MM.1S (cell line): ENCODE measurements around the gene NKG7.

Experiments
- DNase-seq: peaks from one replicate; pipeline ENCODE4 v3.0.0-alpha.2; 2015
- H2AFZ ChIP-seq: fragments of 300-600 bp; sonication (generic); 2 replicates; pipeline ENCODE4 v1.6.0; 2016; ENCODE audit warnings: antibody characterized with exemption, low read length
- H3F3A ChIP-seq: fragments of 300-600 bp; sonication (generic); 2 replicates; pipeline ENCODE4 v1.6.1; 2016; ENCODE audit warnings: mild to moderate bottlenecking, antibody characterized with exemption, low read length, moderate library complexity, mixed read lengths; ENCODE audit not compliant: insufficient read depth
- H3K27ac ChIP-seq: fragments of 300-600 bp; sonication (generic); 2 replicates; pipeline ENCODE4 v1.5.1; 2016; ENCODE audit warnings: mild to moderate bottlenecking, low read length
- H3K27me3 ChIP-seq: fragments of 300-600 bp; sonication (generic); replicated peaks from 2 replicates; pipeline ENCODE4 v1.6.0; 2016; ENCODE audit warnings: low read length; ENCODE audit not compliant: insufficient read depth
- H3K36me3 ChIP-seq: fragments of 300-600 bp; sonication (generic); replicated peaks from 2 replicates; pipeline ENCODE4 v1.6.1; 2016; ENCODE audit warnings: mild to moderate bottlenecking, low read length, mixed read lengths; ENCODE audit not compliant: insufficient read depth
- H3K4me1 ChIP-seq: fragments of 300-600 bp; sonication (generic); 2 replicates; pipeline ENCODE4 v1.6.1; 2016; ENCODE audit warnings: low read length, mixed read lengths
- H3K4me2 ChIP-seq: fragments of 300-600 bp; sonication (generic); 2 replicates; pipeline ENCODE4 v1.6.0; 2016; ENCODE audit warnings: low read depth, low read length
- H3K4me3 ChIP-seq: fragments of 300-600 bp; sonication (generic); 2 replicates; pipeline ENCODE4 v1.5.1; 2016; ENCODE audit warnings: low read length, mixed read lengths
- H3K79me2 ChIP-seq: fragments of 300-600 bp; sonication (generic); 2 replicates; pipeline ENCODE4 v1.6.1; 2016; ENCODE audit warnings: mixed run types, low read length, mixed read lengths
- H3K9ac ChIP-seq: fragments of 300-600 bp; sonication (generic); 2 replicates; pipeline ENCODE4 v1.6.1; 2016; ENCODE audit warnings: low read length, mixed read lengths
- H3K9me2 ChIP-seq: fragments of 300-600 bp; sonication (generic); replicated peaks from 2 replicates; pipeline ENCODE4 v1.6.1; 2016; ENCODE audit warnings: mild to moderate bottlenecking, low read length, mixed read lengths; ENCODE audit not compliant: insufficient read depth
- H3K9me3 ChIP-seq: fragments of 300-600 bp; sonication (generic); replicated peaks from 2 replicates; pipeline ENCODE4 v1.6.1; 2016; ENCODE audit warnings: mild to moderate bottlenecking, low read length, mixed read lengths; ENCODE audit not compliant: insufficient read depth
- H4K20me1 ChIP-seq: fragments of 300-600 bp; sonication (generic); 2 replicates; pipeline ENCODE4 v1.6.1; 2016; ENCODE audit warnings: mild to moderate bottlenecking, low read length, moderate library complexity, mixed read lengths; ENCODE audit not compliant: insufficient read depth
- EZH2 ChIP-seq: fragments of 300-600 bp; sonication (generic); optimal IDR thresholded peaks from 2 replicates; pipeline ENCODE3; 2017; ENCODE audit warnings: low read depth, mild to moderate bottlenecking, antibody characterized with exemption, low read length, mixed read lengths
- EZH2phosphoT487 ChIP-seq: fragments of 300-600 bp; sonication (generic); IDR thresholded peaks from 2 replicates; pipeline ENCODE4 v1.6.1; 2018; ENCODE audit warnings: antibody characterized with exemption, low read length
- TF ChIP-seq, protein P1 (sequence below): fragments of 300-600 bp; sonication (generic); IDR thresholded peaks from 2 replicates; pipeline ENCODE4 v1.5.1; 2016; ENCODE audit warnings: antibody characterized with exemption, low read length, mixed read lengths

Gene NKG7

GRCh38 chr19:51382004-51382403, 9.6 kb upstream of the NKG7 start:
- H3K9ac ChIP-seq = no peak overlapping the region
- no peak overlapping the region for H2AFZ ChIP-seq
- no peaks in the 10 kb centered on the region for H3F3A ChIP-seq
- no peak for DNase-seq
- no peaks in the 10 kb centered on the region for H4K20me1 ChIP-seq
- no peak overlapping the region for H3K4me2 ChIP-seq
- H3K4me1 ChIP-seq = no peaks in the 10 kb centered on the region
- no peak overlapping the region for H3K27ac ChIP-seq
- H3K79me2 ChIP-seq = no peaks in the 10 kb centered on the region
- no peaks in the 10 kb centered on the region for H3K9me2 ChIP-seq
- TF ChIP-seq EZH2 = no peak
- TF ChIP-seq EZH2phosphoT487 = no peak
- TF ChIP-seq, protein P1, sequence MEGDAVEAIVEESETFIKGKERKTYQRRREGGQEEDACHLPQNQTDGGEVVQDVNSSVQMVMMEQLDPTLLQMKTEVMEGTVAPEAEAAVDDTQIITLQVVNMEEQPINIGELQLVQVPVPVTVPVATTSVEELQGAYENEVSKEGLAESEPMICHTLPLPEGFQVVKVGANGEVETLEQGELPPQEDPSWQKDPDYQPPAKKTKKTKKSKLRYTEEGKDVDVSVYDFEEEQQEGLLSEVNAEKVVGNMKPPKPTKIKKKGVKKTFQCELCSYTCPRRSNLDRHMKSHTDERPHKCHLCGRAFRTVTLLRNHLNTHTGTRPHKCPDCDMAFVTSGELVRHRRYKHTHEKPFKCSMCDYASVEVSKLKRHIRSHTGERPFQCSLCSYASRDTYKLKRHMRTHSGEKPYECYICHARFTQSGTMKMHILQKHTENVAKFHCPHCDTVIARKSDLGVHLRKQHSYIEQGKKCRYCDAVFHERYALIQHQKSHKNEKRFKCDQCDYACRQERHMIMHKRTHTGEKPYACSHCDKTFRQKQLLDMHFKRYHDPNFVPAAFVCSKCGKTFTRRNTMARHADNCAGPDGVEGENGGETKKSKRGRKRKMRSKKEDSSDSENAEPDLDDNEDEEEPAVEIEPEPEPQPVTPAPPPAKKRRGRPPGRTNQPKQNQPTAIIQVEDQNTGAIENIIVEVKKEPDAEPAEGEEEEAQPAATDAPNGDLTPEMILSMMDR = no peak
- no peaks in the 10 kb centered on the region for H3K9me3 ChIP-seq
- no peaks in the 10 kb centered on the region for H3K27me3 ChIP-seq
- H3K4me3 ChIP-seq = no peak overlapping the region
- no peaks in the 10 kb centered on the region for H3K36me3 ChIP-seq

GRCh38 chr19:51380379-51380778, 7.9 kb upstream of the NKG7 start:
- Histone ChIP-seq H3K4me3 (no peak overlapping the region), H3K4me1 (no peaks in the 10 kb centered on the region), H3F3A (no peaks in the 10 kb centered on the region), H3K27me3 (no peaks in the 10 kb centered on the region), H2AFZ (no peak overlapping the region), H3K4me2 (no peak overlapping the region), H3K9me3 (no peaks in the 10 kb centered on the region), H3K27ac (no peak overlapping the region), H3K9ac (no peak overlapping the region), H3K9me2 (no peaks in the 10 kb centered on the region), H3K79me2 (no peaks in the 10 kb centered on the region), H3K36me3 (no peaks in the 10 kb centered on the region), H4K20me1 (no peaks in the 10 kb centered on the region)
- no peak for DNase-seq
- TF ChIP-seq, protein P1 = no peak
- TF ChIP-seq EZH2phosphoT487 (no peak), EZH2 (no peak)

DNA sequence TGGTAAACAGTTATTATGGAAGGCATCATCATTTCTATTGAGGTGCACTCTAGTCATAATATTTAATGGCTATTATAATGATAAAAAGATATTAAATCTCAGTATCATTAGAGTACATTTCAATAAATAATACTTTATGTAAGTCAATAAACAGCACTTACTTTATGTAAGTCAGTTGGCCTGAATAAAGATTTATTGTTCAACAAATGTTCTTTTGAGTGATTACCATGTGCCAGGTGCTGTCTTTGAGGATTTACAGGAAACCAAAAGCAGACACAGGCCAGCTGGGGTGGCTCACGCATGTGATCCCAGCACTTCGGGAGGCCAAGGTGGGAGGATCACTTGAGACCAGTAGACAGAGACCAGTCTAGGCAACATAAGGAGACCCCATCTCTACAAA, 5.0 kb upstream of the NKG7 start:
- Histone ChIP-seq H3K79me2 (no peaks in the 10 kb centered on the region), H3F3A (no peaks in the 10 kb centered on the region), H3K9me3 (no peaks in the 10 kb centered on the region), H3K9me2 (no peaks in the 10 kb centered on the region), H3K27me3 (no peaks in the 10 kb centered on the region), H3K27ac (no peak overlapping the region), H3K4me2 (no peak overlapping the region), H3K4me3 (no peak overlapping the region), H3K36me3 (no peaks in the 10 kb centered on the region), H3K9ac (no peak overlapping the region), H4K20me1 (no peaks in the 10 kb centered on the region), H3K4me1 (no peaks in the 10 kb centered on the region), H2AFZ (no peak overlapping the region)
- TF ChIP-seq, protein P1 = no peak
- TF ChIP-seq EZH2 = no peak
- TF ChIP-seq EZH2phosphoT487 = no peak
- no peak for DNase-seq
